Measurements from ENCODE around the gene ADARB1.

DNA sequence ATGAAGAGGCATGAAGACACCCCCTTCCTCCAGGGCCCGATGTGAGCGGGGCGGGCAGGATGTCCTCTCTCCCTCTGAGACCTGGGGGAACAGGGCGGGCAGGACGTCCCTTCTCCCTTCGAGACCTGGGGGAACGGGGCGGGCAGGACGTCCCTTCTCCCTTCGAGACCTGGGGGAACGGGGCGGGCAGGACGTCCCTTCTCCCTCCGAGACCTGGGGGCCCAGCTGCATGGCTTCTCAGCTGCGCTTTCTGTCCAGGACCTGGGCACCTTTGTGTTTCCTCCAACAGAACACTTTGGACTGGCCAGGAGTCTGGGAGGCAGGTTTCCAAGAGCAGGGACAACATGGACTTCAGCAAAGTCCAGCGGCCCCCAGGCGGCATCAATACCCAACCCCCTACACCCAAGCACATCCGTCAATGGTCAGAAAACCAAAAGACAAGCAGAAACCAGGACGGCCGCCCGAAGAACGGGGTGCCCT lies 30.8 kb upstream of the ADARB1 start:
- TF ChIP-seq POLR2AphosphoS5 (IDR thresholded peaks at IDR 0.05) (no peak), CTCF (IDR thresholded peaks at IDR 0.05) (no peak), POLR2A (IDR thresholded peaks at IDR 0.05) (no peak)

Data from stomach (tissue), 4 donors.